Measurements from ENCODE around the gene WIPF3.
"Not testable (repeated sequence)": the region's sequence is repeated elsewhere in the genome, so short reads cannot be mapped to it uniquely, and the experiment has no call there.

WIPF3 gene

DNA sequence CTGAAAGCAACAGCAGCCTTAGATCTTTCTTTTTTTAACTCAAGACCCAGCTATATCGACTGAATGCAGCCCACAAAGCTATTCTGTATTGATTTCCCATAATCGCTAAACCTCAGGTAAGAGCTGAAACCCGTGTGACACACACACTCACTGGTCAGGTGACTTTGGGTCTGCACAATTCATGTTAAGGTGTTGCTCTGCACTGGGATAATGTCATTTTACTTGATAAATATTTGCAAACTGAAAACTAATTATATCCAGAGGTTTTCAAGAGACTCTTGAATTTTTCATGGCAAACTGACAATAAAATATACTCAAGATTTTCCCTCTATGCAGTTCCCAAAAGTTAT is 150.2 kb downstream of the WIPF3 start:
- TF ChIP-seq CTCF (IDR thresholded peaks at IDR 0.05; ENCODE audit: low read depth, low read length, missing control alignments) = no peak
- DNase-seq (ENCODE audit: extremely low read depth, low read depth) = no peak
- H3K4me3 ChIP-seq (replicated peaks; ENCODE audit: low read depth, low read length) = no peak overlapping the region

DNA sequence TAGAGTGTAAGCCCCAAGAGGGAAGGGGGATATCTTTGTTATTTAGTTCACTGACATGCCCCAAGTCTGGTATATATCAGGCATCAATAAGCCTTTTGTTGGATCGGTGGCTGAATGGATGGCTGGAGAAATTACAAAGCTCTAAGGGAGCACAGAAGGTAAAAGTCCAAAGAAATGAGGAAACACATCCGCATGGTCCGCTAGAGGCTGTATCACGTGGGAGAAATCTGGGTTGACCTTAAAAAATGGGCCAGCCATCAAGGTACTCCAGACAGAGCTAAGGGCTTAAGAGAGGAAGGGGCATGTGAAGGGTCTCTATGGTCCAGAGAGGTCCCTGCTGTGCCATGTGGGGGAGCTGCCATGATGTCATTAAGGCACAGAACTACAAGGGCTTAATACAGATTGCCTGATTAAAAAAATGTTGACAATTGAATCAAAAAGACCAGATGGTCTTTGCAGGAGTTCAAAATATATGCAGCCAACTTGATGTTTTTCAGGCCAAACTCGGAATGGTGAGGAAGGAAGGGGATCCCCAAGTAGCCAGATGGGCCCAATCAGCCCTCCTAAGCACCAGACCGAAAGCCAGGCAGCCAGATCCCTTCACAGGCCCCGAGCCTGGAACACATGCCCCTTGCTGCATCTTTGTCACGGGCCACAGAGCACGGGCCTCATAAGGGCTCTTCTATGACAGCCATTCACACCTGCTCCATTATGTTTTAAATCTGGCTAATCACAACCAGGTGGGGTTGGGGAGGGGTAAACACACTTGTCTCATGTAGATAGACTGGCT is 151.4 kb downstream of the WIPF3 start:
- DNase-seq (ENCODE audit: extremely low read depth, low read depth) = no peak
- no peak for TF ChIP-seq CTCF (IDR thresholded peaks at IDR 0.05; ENCODE audit: low read depth, low read length, missing control alignments)
- no peak overlapping the region for H3K4me3 ChIP-seq (replicated peaks; ENCODE audit: low read depth, low read length)

GRCh38 chr7:29958667-29959358 is 152.5 kb downstream of the WIPF3 start:
- no peak overlapping the region for H3K4me3 ChIP-seq (replicated peaks; ENCODE audit: low read depth, low read length)
- TF ChIP-seq CTCF (IDR thresholded peaks at IDR 0.05; ENCODE audit: low read depth, low read length, missing control alignments) = no peak
- no peak for DNase-seq (ENCODE audit: extremely low read depth, low read depth)

DNA sequence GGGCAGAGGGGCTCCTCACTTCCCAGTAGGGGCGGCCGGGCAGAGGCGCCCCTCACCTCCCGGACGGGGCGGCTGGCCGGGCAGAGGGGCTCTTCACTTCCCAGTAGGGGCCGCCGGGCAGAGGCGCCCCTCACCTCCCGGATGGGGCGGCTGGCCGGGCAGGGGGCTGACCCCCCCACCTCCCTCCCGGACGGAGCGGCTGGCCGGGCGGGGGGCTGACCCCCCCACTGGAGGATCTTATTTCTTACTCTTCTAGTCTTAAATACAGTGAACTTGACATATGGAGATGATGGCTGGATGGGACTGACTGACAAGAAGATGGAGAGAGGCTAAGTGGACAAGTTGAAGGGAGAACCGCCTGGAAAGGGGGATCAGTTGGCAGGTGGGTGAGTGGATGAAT is 155.3 kb downstream of the WIPF3 start:
- H3K4me3 ChIP-seq (replicated peaks; ENCODE audit: low read depth, low read length); DNase-seq (ENCODE audit: extremely low read depth, low read depth): not testable (repeated sequence)

GRCh38 chr7:29962035-29962434 is 155.7 kb downstream of the WIPF3 start:
- no peak for TF ChIP-seq CTCF (IDR thresholded peaks at IDR 0.05; ENCODE audit: low read depth, low read length, missing control alignments)
- H3K4me3 ChIP-seq (replicated peaks; ENCODE audit: low read depth, low read length) = no peak overlapping the region
- no peak for DNase-seq (ENCODE audit: extremely low read depth, low read depth)

DNA sequence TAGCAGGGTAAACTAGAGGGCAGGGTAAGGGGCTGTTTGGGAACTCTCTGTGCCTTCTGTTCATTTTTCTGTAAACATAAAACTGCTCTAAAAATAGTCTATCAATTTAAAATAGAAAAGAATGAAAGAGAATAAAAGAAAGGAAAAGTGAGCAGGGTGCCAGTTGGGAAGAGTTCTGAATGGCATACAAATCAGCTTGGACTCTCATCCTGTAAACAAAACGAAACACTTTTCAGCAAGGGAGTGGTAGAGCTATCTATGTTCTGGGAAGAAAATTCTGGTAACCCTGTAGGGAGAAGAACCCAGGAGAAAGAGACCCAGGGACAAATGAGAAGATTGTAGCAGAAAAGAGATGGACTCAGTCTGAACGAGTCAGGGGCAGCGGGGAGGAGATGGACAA is 158.7 kb downstream of the WIPF3 start:
- H3K4me3 ChIP-seq (replicated peaks; ENCODE audit: low read depth, low read length) = no peak overlapping the region
- DNase-seq (ENCODE audit: extremely low read depth, low read depth) = no peak

More for the DNA sequence above, 158.7 kb downstream of the WIPF3 start:
- TF ChIP-seq CTCF (IDR thresholded peaks at IDR 0.05; ENCODE audit: low read depth, low read length, missing control alignments) = no peak
